Upper lobe of left lung (tissue), 4 donors: ENCODE data around the gene TSPAN12.

ENCODE experiments used
- POLR2A ChIP-seq, 4 donors: fragments of 450-650 bp; IDR thresholded peaks; one replicate each; pipeline ENCODE4 v1.5.1; 2016 to 2017; ENCODE audit warnings: antibody characterized with exemption in 4 of 4, mild to moderate bottlenecking in 2 of 4
- POLR2AphosphoS5 ChIP-seq, 2 donors: sonication (generic); formaldehyde crosslinking; IDR thresholded peaks; one replicate each; pipeline ENCODE4 v1.5.1; 2017; ENCODE audit warnings: antibody characterized with exemption in 2 of 2
- TF ChIP-seq, protein P1 (sequence below), 6 experiments: fragments of 450-650 bp in 4 of 6; fragments of 200-600 bp in 2 of 6; sonication (generic) in 2 of 6; IDR thresholded peaks; one replicate each; pipeline ENCODE4 v1.5.1; 2016 to 2019; ENCODE audit warnings: antibody characterized with exemption in 6 of 6

GRCh38 chr7:120827371-120828118 is 30.4 kb downstream of the TSPAN12 start:
- TF ChIP-seq, protein P1, sequence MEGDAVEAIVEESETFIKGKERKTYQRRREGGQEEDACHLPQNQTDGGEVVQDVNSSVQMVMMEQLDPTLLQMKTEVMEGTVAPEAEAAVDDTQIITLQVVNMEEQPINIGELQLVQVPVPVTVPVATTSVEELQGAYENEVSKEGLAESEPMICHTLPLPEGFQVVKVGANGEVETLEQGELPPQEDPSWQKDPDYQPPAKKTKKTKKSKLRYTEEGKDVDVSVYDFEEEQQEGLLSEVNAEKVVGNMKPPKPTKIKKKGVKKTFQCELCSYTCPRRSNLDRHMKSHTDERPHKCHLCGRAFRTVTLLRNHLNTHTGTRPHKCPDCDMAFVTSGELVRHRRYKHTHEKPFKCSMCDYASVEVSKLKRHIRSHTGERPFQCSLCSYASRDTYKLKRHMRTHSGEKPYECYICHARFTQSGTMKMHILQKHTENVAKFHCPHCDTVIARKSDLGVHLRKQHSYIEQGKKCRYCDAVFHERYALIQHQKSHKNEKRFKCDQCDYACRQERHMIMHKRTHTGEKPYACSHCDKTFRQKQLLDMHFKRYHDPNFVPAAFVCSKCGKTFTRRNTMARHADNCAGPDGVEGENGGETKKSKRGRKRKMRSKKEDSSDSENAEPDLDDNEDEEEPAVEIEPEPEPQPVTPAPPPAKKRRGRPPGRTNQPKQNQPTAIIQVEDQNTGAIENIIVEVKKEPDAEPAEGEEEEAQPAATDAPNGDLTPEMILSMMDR (IDR thresholded peaks at IDR 0.05) = no peak
- no peak for TF ChIP-seq POLR2A (IDR thresholded peaks at IDR 0.05)
- no peak for TF ChIP-seq POLR2AphosphoS5 (IDR thresholded peaks at IDR 0.05)
